DND-41 (cell line): ENCODE data around the gene OBSCN.

Experiments used
- ATAC-seq: fragments of 200-7000 bp; cut with Tn5 transposase; 3 replicates; pipeline ENCODE4 v1.9.1; 2021; ENCODE audit warnings: low read depth; ENCODE audit not compliant: insufficient read depth
- DNase-seq: peaks from one replicate; pipeline ENCODE4 v3.0.0-alpha.2; 2020
- H2AFZ ChIP-seq: 2 replicates; pipeline ENCODE4 v1.6.0; 2012; ENCODE audit warnings: low read depth, low read length
- H3K27ac ChIP-seq: 2 replicates; pipeline ENCODE4 v1.5.1; 2012; ENCODE audit warnings: low read length, inconsistent platforms
- H3K27me3 ChIP-seq: fragments of 200-600 bp; sonication (generic); 2 replicates; pipeline ENCODE4 v1.6.0; 2012; ENCODE audit warnings: low read length, mild to moderate bottlenecking, inconsistent platforms; ENCODE audit not compliant: insufficient read depth, poor library complexity
- H3K36me3 ChIP-seq: 2 replicates; pipeline ENCODE4 v1.5.1; 2012; ENCODE audit warnings: low read length, inconsistent platforms; ENCODE audit not compliant: insufficient read depth
- H3K4me1 ChIP-seq: 2 replicates; pipeline ENCODE4 v1.5.1; 2012; ENCODE audit warnings: mild to moderate bottlenecking, low read length; ENCODE audit not compliant: insufficient read depth
- H3K4me2 ChIP-seq: 2 replicates; pipeline ENCODE4 v1.6.0; 2012; ENCODE audit warnings: mild to moderate bottlenecking, moderate library complexity, low read length, inconsistent platforms; ENCODE audit not compliant: insufficient read depth
- H3K4me3 ChIP-seq, 2 experiments: fragments of 200-600 bp in 1 of 2; shearing (Covaris generic) in 1 of 2; 2 replicates each; pipeline ENCODE4 v1.5.1; 2012 to 2016; ENCODE audit warnings: inconsistent platforms in 2 of 2, low read length in 2 of 2, mild to moderate bottlenecking in 2 of 2, low read depth in 1 of 2, moderate library complexity in 1 of 2
- H3K79me2 ChIP-seq: 2 replicates; pipeline ENCODE4 v1.6.0; 2012; ENCODE audit warnings: low read length, inconsistent platforms; ENCODE audit not compliant: insufficient read depth
- H3K9ac ChIP-seq: 2 replicates; pipeline ENCODE4 v1.6.0; 2012; ENCODE audit warnings: low read depth, mild to moderate bottlenecking, inconsistent platforms, low read length, moderate library complexity
- H3K9me3 ChIP-seq: 2 replicates; pipeline ENCODE4 v1.5.1; 2012; ENCODE audit warnings: low read length, moderate library complexity, mild to moderate bottlenecking, inconsistent platforms; ENCODE audit not compliant: insufficient read depth, severe bottlenecking
- H4K20me1 ChIP-seq: 2 replicates; pipeline ENCODE4 v1.6.0; 2012; ENCODE audit warnings: low read length; ENCODE audit not compliant: insufficient read depth
- CTCF ChIP-seq: IDR thresholded peaks from 2 replicates; pipeline ENCODE4 v1.5.1; 2012; ENCODE audit warnings: borderline replicate concordance, low read length, moderate library complexity, mild to moderate bottlenecking; ENCODE audit not compliant: poor library complexity, severe bottlenecking; ENCODE audit errors: extremely low read depth
- EZH2 ChIP-seq: IDR thresholded peaks from 3 replicates; pipeline ENCODE4 v1.6.1; 2012; ENCODE audit warnings: borderline replicate concordance, low read depth, mild to moderate bottlenecking, moderate library complexity, low read length, inconsistent platforms; ENCODE audit not compliant: severe bottlenecking

OBSCN gene

GRCh38 chr1:228207851-228208821, at the start of gene OBSCN:
TSS of gene OBSCN (plus strand) at chr1:228208044. CDS start at chr1:228211784, 3,740 bp downstream.
- no peaks in the 10 kb centered on the region for H3K36me3 ChIP-seq
- H3K9ac ChIP-seq, result no peak within 1 kb of the TSS
- H4K20me1 ChIP-seq, result 0 out of 2 replicates have a peak, but pooled peaks cover 5% of the 10 kb centered on the region
- no peaks in the 10 kb centered on the region for H3K9me3 ChIP-seq
- peaks cover 5% of the 10 kb centered on the region; the same call in 1 of the 2 replicates for H3K4me1 ChIP-seq
- H3K79me2 ChIP-seq, result no peaks in the 10 kb centered on the region
- no peaks in the 10 kb centered on the region for H3K27me3 ChIP-seq
- no peak within 1 kb of the TSS for H3K4me3 ChIP-seq
- H3K27ac ChIP-seq, result no peak within 1 kb of the TSS
- no peak within 1 kb of the TSS for H3K4me2 ChIP-seq
- no peak within 1 kb of the TSS for H2AFZ ChIP-seq
- ATAC-seq (no peak), DNase-seq (no peak)
- TF ChIP-seq EZH2 (no peak), CTCF (no peak)

GRCh38 chr1:228158151-228159007, 49.5 kb upstream of the OBSCN start:
- TF ChIP-seq CTCF, result no peak
- TF ChIP-seq EZH2, result no peak
- ATAC-seq, result no peak
- H3K4me1 ChIP-seq, result no peaks in the 10 kb centered on the region; the same call in 1 of the 2 replicates
- no peaks in the 10 kb centered on the region for H3K36me3 ChIP-seq
- H3K4me2 ChIP-seq, result no peak overlapping the region
- H2AFZ ChIP-seq, result no peak overlapping the region
- no peak overlapping the region for H3K27ac ChIP-seq
- no peaks in the 10 kb centered on the region for H3K27me3 ChIP-seq
- DNase-seq, result no peak
- H3K9me3 ChIP-seq, result no peaks in the 10 kb centered on the region
- H3K79me2 ChIP-seq, result no peaks in the 10 kb centered on the region
- H3K9ac ChIP-seq, result no peak overlapping the region
- H3K4me3 ChIP-seq, result no peak overlapping the region
- H4K20me1 ChIP-seq, result peaks cover 17% of the 10 kb centered on the region

- ATAC-seq (no peak), DNase-seq (no peak)
- Histone ChIP-seq H3K4me3 (no peak overlapping the region), H3K9ac (no peak overlapping the region), H3K4me2 (no peak overlapping the region), H3K27me3 (no peaks in the 10 kb centered on the region), H3K9me3 (no peaks in the 10 kb centered on the region), H3K27ac (no peak overlapping the region), H3K36me3 (no peaks in the 10 kb centered on the region), H3K79me2 (no peaks in the 10 kb centered on the region), H4K20me1 (peaks cover 16% of the 10 kb centered on the region), H3K4me1 (no peaks in the 10 kb centered on the region; the same call in 1 of the 2 replicates), H2AFZ (no peak overlapping the region)
- TF ChIP-seq EZH2, result no peak
- no peak for TF ChIP-seq CTCF
Observed at GRCh38 chr1:228159008-228159665, 48.7 kb upstream of the OBSCN start.
